ENCODE results near the gene PPP1R2C.

DNA sequence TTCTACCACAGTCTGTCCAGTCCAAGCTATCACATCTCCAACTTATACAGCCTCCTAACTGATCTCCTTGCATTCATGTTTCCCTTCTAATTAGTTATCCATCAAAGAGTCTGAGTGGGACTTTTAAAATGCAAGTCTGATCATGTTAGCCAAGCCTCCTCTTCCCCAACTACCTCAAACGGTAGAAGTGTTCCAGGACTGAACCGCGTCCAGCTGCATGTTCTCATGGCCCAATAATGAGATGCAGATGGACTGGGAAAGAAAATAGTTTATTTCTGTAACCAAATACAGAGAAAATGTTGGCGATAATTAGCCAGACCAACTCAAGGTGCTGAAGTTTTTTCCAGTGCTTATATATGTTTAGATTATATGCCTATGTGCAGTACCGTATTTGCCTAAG, 46.6 kb upstream of the PPP1R2C start:
- no peak for TF ChIP-seq EP300 (IDR thresholded peaks at IDR 0.05)
- TF ChIP-seq, protein P1, sequence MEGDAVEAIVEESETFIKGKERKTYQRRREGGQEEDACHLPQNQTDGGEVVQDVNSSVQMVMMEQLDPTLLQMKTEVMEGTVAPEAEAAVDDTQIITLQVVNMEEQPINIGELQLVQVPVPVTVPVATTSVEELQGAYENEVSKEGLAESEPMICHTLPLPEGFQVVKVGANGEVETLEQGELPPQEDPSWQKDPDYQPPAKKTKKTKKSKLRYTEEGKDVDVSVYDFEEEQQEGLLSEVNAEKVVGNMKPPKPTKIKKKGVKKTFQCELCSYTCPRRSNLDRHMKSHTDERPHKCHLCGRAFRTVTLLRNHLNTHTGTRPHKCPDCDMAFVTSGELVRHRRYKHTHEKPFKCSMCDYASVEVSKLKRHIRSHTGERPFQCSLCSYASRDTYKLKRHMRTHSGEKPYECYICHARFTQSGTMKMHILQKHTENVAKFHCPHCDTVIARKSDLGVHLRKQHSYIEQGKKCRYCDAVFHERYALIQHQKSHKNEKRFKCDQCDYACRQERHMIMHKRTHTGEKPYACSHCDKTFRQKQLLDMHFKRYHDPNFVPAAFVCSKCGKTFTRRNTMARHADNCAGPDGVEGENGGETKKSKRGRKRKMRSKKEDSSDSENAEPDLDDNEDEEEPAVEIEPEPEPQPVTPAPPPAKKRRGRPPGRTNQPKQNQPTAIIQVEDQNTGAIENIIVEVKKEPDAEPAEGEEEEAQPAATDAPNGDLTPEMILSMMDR (IDR thresholded peaks at IDR 0.05) = no peak
- no peak for TF ChIP-seq POLR2A (IDR thresholded peaks at IDR 0.05)

All from upper lobe of left lung (tissue), 4 donors.